ENCODE data around the gene SH3RF1. TPM values are rescaled to one million over a fixed set of nuclear protein-coding genes. Genes with fewer than 3 reads are reported as not detected.

Gene SH3RF1
- total RNA-seq, 1 donor from 2014 or later: 17.1 TPM

- H3F3A ChIP-seq (ENCODE audit: low read depth): peaks cover 3% of the 10 kb centered on the region
- DNase-seq (ENCODE audit: low spot score): no peak
- H3K27me3 Mint-ChIP-seq (ENCODE audit: insufficient read depth, low read depth): no peaks in the 10 kb centered on the region
- TF ChIP-seq EZH2 (IDR thresholded peaks at IDR 0.05) (no peak), EZH2phosphoT487 (IDR thresholded peaks at IDR 0.05) (no peak)
- TF ChIP-seq, protein P1, sequence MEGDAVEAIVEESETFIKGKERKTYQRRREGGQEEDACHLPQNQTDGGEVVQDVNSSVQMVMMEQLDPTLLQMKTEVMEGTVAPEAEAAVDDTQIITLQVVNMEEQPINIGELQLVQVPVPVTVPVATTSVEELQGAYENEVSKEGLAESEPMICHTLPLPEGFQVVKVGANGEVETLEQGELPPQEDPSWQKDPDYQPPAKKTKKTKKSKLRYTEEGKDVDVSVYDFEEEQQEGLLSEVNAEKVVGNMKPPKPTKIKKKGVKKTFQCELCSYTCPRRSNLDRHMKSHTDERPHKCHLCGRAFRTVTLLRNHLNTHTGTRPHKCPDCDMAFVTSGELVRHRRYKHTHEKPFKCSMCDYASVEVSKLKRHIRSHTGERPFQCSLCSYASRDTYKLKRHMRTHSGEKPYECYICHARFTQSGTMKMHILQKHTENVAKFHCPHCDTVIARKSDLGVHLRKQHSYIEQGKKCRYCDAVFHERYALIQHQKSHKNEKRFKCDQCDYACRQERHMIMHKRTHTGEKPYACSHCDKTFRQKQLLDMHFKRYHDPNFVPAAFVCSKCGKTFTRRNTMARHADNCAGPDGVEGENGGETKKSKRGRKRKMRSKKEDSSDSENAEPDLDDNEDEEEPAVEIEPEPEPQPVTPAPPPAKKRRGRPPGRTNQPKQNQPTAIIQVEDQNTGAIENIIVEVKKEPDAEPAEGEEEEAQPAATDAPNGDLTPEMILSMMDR (IDR thresholded peaks at IDR 0.05): no peak
- H2AFZ ChIP-seq (replicated peaks): no peak overlapping the region
- no peak overlapping the region for H3K4me2 ChIP-seq
- no peaks in the 10 kb centered on the region for H3K4me1 ChIP-seq
- no peaks in the 10 kb centered on the region for H4K20me1 ChIP-seq (ENCODE audit: low read depth)
- H3K36me3 Mint-ChIP-seq: no peaks in the 10 kb centered on the region
- no peaks in the 10 kb centered on the region for H3K27me3 ChIP-seq
- no peak overlapping the region for H3K4me3 ChIP-seq
- H3K9me3 Mint-ChIP-seq: peaks cover 3% of the 10 kb centered on the region
- H3K27ac ChIP-seq: no peak overlapping the region
- H3K9me3 ChIP-seq (ENCODE audit: low read depth): no peaks in the 10 kb centered on the region
- no peak overlapping the region for H3K9ac ChIP-seq
- no peaks in the 10 kb centered on the region for H3K36me3 ChIP-seq
- H3K4me1 Mint-ChIP-seq: peaks cover 3% of the 10 kb centered on the region
- H3K4me3 Mint-ChIP-seq: no peak overlapping the region
- no peaks in the 10 kb centered on the region for H3K79me2 ChIP-seq (ENCODE audit: low read depth)
- no peak overlapping the region for H3K27ac Mint-ChIP-seq
Observed at GRCh38 chr4:169309326-169309967, 38.7 kb upstream of the SH3RF1 start.

DNA sequence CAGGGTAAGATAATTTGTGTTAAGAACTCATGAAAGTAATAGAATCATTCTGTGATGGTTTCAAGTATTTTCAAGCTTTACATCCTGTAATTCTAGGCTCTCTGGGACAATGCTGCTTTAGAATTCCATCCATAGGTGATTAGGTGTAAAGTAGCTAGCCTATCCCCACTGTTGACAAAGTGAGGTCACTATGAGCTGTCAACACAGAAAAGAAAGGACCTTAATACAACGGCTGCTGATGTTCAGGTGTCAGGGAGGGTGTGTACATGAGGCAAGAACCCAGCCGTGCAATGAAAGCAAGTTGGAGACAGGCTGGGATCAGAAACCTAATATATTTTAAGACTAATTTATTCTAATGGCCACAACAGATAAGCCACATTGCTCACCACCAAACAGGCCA, 36.8 kb upstream of the SH3RF1 start:
- no peak overlapping the region for H3K27ac Mint-ChIP-seq
- Histone ChIP-seq H3K79me2 (ENCODE audit: low read depth) (no peaks in the 10 kb centered on the region), H4K20me1 (ENCODE audit: low read depth) (no peaks in the 10 kb centered on the region), H2AFZ (replicated peaks) (no peak overlapping the region), H3K9ac (no peak overlapping the region), H3K4me1 (no peaks in the 10 kb centered on the region), H3K27me3 (no peaks in the 10 kb centered on the region), H3F3A (ENCODE audit: low read depth) (peaks cover 3% of the 10 kb centered on the region), H3K4me3 (no peak overlapping the region), H3K27ac (no peak overlapping the region), H3K36me3 (no peaks in the 10 kb centered on the region), H3K9me3 (ENCODE audit: low read depth) (no peaks in the 10 kb centered on the region), H3K4me2 (no peak overlapping the region)
- peaks cover 3% of the 10 kb centered on the region for H3K4me1 Mint-ChIP-seq
- TF ChIP-seq, protein P1 (IDR thresholded peaks at IDR 0.05): no peak
- TF ChIP-seq EZH2phosphoT487 (IDR thresholded peaks at IDR 0.05): no peak
- no peak for TF ChIP-seq EZH2 (IDR thresholded peaks at IDR 0.05)
- no peak overlapping the region for H3K4me3 Mint-ChIP-seq
- no peaks in the 10 kb centered on the region for H3K36me3 Mint-ChIP-seq
- no peaks in the 10 kb centered on the region for H3K27me3 Mint-ChIP-seq (ENCODE audit: insufficient read depth, low read depth)
- no peak for DNase-seq (ENCODE audit: low spot score)
- H3K9me3 Mint-ChIP-seq: peaks cover 3% of the 10 kb centered on the region

- no peak for DNase-seq (ENCODE audit: low spot score)
- Histone ChIP-seq H3K4me1 (no peaks in the 10 kb centered on the region), H3K4me3 (no peak overlapping the region), H3K79me2 (ENCODE audit: low read depth) (no peaks in the 10 kb centered on the region), H3F3A (ENCODE audit: low read depth) (no peaks in the 10 kb centered on the region), H3K9ac (no peak overlapping the region), H3K27me3 (no peaks in the 10 kb centered on the region), H3K36me3 (no peaks in the 10 kb centered on the region), H2AFZ (replicated peaks) (no peak overlapping the region), H3K27ac (no peak overlapping the region), H4K20me1 (ENCODE audit: low read depth) (no peaks in the 10 kb centered on the region), H3K9me3 (ENCODE audit: low read depth) (no peaks in the 10 kb centered on the region), H3K4me2 (no peak overlapping the region)
- H3K4me1 Mint-ChIP-seq: no peaks in the 10 kb centered on the region
- peaks cover 2% of the 10 kb centered on the region for H3K27me3 Mint-ChIP-seq (ENCODE audit: insufficient read depth, low read depth)
- H3K36me3 Mint-ChIP-seq: no peaks in the 10 kb centered on the region
- no peak overlapping the region for H3K27ac Mint-ChIP-seq
- no peak overlapping the region for H3K4me3 Mint-ChIP-seq
- H3K9me3 Mint-ChIP-seq: peaks cover 3% of the 10 kb centered on the region
- no peak for TF ChIP-seq EZH2phosphoT487 (IDR thresholded peaks at IDR 0.05)
- TF ChIP-seq EZH2 (IDR thresholded peaks at IDR 0.05): no peak
Observed at GRCh38 chr4:169305651-169306050, 34.9 kb upstream of the SH3RF1 start.

GRCh38 chr4:169305173-169305572, 34.4 kb upstream of the SH3RF1 start:
- TF ChIP-seq EZH2phosphoT487 (IDR thresholded peaks at IDR 0.05) (no peak), EZH2 (IDR thresholded peaks at IDR 0.05) (no peak)
- TF ChIP-seq, protein P1 (IDR thresholded peaks at IDR 0.05): no peak
- no peaks in the 10 kb centered on the region for H3K36me3 Mint-ChIP-seq
- Histone ChIP-seq H3K9ac (no peak overlapping the region), H3K27me3 (no peaks in the 10 kb centered on the region), H3K4me2 (no peak overlapping the region), H3K36me3 (no peaks in the 10 kb centered on the region), H3K4me1 (no peaks in the 10 kb centered on the region), H2AFZ (replicated peaks) (no peak overlapping the region), H3F3A (ENCODE audit: low read depth) (no peaks in the 10 kb centered on the region), H3K9me3 (ENCODE audit: low read depth) (no peaks in the 10 kb centered on the region), H4K20me1 (ENCODE audit: low read depth) (no peaks in the 10 kb centered on the region), H3K4me3 (no peak overlapping the region), H3K79me2 (ENCODE audit: low read depth) (no peaks in the 10 kb centered on the region), H3K27ac (no peak overlapping the region)
- peaks cover 3% of the 10 kb centered on the region for H3K9me3 Mint-ChIP-seq
- H3K4me1 Mint-ChIP-seq: no peaks in the 10 kb centered on the region
- no peak for DNase-seq (ENCODE audit: low spot score)
- H3K27ac Mint-ChIP-seq: no peak overlapping the region
- H3K4me3 Mint-ChIP-seq: no peak overlapping the region
- peaks cover 2% of the 10 kb centered on the region for H3K27me3 Mint-ChIP-seq (ENCODE audit: insufficient read depth, low read depth)

Data from neural progenitor cell (in vitro differentiated cells).